ENCODE measurements around the gene FAM25G.
"Not testable (repeated sequence)": the region's sequence is repeated elsewhere in the genome, so short reads cannot be mapped to it uniquely, and the experiment has no call there.

The FAM25G gene

DNA sequence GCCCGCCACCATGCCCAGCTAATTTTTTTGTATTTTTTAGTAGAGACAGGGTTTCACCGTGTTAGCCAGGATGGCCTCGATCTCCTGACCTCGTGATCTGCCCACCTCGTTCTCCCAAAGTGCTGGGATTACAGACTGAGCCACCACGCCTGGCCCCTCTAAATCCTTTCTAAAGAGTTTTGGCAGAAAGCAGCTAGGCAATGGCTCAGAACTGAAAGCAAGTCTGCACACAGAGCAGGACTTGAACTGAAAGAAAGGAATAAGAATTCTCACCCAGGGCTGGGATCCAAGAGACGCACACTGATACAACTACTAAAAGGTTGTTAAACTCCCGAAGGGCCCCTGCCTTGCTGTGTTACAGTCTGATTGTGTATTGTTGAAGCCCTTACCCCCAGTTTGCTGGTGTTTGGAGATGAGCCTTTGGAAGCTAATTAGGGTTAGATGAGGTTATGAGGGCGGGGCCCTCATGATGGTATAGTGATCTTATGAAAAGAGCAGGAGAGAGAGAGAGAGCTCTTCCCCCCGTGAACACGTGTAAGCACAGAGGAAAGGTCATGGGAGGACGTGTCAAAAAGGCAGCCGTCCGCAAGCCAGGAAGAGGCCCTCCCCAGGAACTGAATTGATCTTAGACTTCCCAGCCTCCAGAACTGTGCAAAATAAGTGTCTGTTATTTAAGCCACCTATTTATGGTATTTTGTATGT is 26.1 kb downstream of the FAM25G start:
- DNase-seq (ENCODE audit: low read depth) = not testable (repeated sequence)

GRCh38 chr10:47462577-47463358 is 28.7 kb downstream of the FAM25G start:
- DNase-seq (ENCODE audit: low read depth) = not testable (repeated sequence)

DNA sequence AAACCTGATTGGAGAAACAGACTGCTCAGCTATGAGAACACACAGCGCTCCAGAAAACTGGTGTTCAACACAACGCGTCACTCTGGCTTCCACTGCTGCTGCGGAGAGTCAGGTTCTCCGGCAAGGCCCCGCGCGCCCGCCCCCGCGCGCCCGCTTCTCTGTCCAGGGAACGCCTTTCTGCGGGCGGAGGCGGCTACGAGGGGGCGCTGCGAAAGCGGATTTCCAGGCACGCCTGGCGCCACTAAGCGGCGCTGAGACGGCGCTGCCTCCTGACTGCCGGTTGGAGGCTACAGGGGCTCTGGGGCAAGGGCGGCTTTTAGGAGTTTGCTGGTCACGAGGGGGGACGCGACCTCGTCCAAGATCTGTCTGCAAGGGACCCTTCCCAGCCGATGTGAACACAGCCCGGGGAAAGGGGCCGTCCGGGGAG is 30.2 kb downstream of the FAM25G start:
- peak; percentile 26 for DNase-seq (ENCODE audit: low read depth)

- no peak for DNase-seq (ENCODE audit: low read depth)
These were observed 32.9 kb downstream of the FAM25G start for GRCh38 chr10:47458466-47459154.

DNA sequence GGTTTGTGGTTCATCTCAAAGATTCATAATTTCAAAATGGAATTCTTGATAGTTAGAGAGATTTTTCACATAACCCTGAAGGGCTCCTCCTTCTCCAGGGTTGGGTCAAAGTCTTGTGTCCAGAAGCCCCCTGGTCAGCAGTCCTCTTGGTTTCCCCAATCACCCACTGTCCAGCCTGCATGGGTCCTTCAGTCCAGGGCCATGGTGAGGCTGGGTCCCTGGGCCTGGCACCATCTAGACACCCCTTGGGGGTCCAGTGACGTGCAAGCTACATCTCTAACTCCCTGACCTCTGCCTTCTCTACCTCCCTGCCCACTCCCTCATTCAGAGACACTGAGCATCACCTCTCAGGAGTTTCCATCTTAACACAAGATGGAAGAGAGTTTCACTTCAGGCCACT is 33.7 kb downstream of the FAM25G start:
- no peak for DNase-seq (ENCODE audit: low read depth)

DNA sequence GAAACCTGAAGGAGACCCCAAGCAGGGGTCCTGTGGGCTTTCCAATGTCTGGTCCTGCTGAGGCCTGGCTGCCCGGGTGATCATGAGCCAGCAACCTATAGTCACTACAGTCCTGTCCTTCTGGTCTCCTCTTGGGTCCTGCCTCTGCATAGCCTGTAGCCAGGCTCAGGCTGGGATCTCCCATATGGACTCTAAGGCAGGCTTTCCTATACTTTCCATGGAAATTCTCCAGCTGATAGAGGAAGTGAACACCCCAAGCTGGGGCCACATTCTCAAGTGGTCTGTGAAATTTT is 34.0 kb downstream of the FAM25G start:
- DNase-seq (ENCODE audit: low read depth) = no peak

DNA sequence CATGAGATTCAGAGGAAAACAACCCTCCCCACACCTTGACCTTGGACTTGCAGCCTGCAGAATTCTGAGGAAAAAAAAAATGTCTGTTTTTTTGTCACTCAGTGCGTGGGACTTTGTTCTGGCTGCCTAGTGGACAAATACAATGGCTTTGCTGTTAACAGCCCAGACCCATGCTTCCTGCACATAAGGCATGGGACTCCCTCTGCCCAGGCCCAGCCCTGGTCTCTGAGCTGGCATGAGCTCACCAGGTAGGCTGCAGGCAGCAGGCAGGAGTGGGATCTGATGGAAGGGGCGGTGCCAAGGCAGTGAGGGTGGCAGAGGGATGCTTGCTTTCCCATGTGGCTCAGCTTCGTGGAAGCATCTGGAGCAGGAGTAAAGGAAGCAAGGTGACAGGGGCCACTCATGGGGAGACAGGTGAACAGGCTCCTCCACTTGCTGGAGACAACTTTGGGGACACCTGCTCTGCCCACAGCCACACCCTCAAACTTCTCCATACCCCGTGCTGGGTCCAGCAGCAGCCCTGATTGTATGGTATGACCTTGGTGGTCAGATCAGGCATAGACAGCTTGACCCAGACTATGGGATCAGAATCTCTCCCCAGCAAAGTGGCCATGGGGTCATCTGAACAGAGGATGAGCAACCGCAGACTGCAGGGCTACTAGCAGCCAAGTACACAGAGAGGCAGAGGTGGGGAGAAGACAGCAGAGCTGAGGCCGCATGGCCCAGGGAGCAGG is 34.5 kb downstream of the FAM25G start:
- DNase-seq (ENCODE audit: low read depth) = no peak

DNA sequence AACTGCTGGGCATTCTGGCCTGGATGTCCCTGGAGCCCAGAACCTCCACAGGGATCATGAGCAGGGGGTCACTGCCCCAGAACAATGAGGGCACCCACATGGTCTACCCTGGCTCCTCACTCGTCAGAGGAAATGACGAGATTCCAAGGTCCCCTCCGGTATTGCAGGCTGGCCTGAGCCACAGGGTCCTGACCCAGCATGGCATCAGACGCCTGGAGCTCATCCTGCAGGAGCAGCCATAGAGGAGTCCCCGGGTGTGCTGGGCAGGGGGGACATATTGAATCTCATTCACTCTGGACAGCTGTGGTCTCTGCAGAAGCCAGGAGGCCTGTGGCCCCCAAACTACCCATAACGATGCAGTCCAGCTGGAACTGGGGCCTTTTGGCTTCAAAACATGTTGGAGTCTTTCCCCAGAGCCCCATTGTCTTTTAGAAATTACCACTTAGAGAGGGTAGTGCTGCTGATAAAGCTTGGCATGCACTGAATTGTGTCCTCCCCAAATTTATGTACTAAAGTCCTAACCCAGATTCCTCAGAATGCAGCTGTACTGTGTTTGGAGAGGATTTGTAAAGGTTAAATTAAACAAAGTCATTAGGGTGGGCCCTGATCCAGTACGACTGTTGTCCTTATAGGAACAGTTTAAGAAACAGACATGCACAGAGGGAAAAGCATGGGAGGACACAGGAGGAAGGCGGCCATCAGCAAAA is 35.3 kb downstream of the FAM25G start:
- DNase-seq (ENCODE audit: low read depth) = no peak

- not testable (repeated sequence) for DNase-seq (ENCODE audit: low read depth)
These were observed 36.0 kb downstream of the FAM25G start for GRCh38 chr10:47455350-47456078.

DNA sequence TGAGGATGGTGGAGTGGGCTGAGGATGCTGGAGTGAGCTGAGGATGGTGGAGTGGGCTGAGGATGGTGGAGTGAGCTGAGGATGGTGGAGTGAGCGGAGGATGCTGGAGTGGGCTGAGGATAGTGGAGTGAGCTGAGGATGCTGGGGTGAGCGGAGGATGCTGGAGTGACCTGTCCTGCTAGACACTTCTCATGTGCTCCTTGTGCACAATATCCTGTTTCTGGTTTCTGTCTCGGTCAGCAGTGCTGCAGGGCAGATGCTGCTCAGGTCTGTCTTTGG is 36.8 kb downstream of the FAM25G start:
- DNase-seq (ENCODE audit: low read depth) = no peak

- no peak for DNase-seq (ENCODE audit: low read depth)
These were observed 37.3 kb downstream of the FAM25G start for GRCh38 chr10:47454008-47454779.

DNA sequence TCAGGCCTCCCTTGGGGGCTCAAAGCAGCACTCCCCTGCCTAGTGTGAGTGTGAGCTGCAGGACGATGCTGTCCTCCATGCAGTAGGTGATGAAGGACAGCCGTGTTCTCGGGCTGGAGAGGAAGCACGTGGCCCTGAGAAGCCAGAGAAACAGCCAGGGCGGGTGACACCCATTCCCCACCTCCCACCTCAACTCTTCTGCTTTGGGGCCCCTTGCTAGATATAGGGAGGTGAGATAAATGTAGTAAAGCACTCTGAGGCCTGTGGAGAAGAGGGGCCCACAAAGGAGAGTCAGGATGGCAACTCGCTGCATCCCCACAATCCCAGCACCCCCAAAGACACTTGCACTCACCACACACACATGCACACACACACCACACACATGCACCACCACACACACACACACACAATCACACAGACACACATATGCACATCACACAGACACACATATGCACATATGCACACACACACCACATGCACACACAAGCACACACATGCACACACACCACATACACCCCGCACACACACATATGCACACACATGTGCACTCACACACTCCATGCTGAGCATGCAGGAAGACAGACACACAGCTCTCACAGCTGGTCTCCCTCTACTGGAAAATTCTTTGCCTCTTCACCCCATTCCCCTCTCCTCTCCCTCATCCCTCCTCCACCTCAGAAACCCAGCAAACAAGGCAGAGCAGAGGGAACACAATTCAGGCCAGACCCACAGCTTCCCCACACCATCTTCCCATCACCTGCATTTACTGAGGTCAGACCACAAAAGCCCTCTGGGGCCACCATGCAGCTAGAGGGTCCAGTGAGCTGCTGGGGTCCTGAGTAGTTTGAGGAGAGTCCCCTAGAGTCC is 38.1 kb downstream of the FAM25G start:
- no peak for DNase-seq (ENCODE audit: low read depth)

DNA sequence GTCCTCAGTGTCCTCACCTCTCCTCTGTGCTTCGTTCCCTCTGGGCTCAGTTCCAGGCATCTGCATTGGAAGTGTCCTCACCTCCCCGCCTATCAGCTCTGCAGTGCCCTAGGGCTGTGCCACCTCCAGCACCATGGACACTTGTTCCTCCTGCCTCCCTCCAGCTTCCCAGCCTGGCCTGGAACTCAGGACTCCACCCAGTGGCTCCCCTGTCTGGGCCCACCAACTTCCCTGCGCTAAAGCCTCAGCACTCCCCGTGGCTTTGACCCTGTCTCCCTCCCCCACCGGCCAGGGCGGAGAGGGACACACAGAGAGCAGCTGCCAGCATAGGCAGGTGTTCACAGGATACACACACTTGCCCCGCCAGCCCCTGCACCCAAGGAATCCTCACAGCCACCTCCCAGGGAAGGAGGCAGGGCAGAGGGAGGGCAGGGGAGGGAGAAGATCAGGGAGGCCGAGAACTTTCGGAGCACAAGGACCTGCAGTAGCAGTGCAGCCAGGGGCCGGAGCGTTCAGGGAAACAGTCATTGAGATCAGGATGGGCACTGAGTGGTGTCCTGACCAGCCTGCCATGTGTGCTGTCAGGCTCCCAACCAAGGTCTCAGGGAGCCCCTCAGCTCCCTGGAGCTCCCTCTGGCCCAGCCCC is 38.9 kb downstream of the FAM25G start:
- DNase-seq (ENCODE audit: low read depth) = no peak

- DNase-seq (ENCODE audit: low read depth) = no peak
These were observed 39.5 kb downstream of the FAM25G start for GRCh38 chr10:47451998-47452494.

GRCh38 chr10:47451273-47451997 is 40.1 kb downstream of the FAM25G start:
- DNase-seq (ENCODE audit: low read depth) = no peak

GRCh38 chr10:47450442-47450841 is 41.1 kb downstream of the FAM25G start:
- no peak for DNase-seq (ENCODE audit: low read depth)

GRCh38 chr10:47449979-47450378 is 41.5 kb downstream of the FAM25G start:
- DNase-seq (ENCODE audit: low read depth) = no peak

All from activated T-cell treated with anti-CD3 and anti-CD28 coated beads for 48 hours (primary cell).